Measurements from ENCODE around the gene LIN52. TPM values are rescaled to one million over a fixed set of nuclear protein-coding genes. Genes with fewer than 3 reads are reported as not detected.

Gene LIN52
- total and polyA plus RNA-seq, 9 of the 15 experiments (the other 6 are each of a cell fraction or from before 2014, with no cell fraction given), result 4.6 to 11.8 (median 9.2) TPM

GRCh38 chr14:74084277-74085046 is at the start of gene LIN52, which contains the start of gene ALDH6A1 (continued):
- TF ChIP-seq FOS (IDR thresholded peaks at IDR 0.05; ENCODE audit: extremely low read depth, insufficient read length), result peak; percentile 87
- peak; percentile 53 for TF ChIP-seq HMGN3 (IDR thresholded peaks at IDR 0.05; ENCODE audit: borderline replicate concordance, extremely low read depth, insufficient read length, low read depth, low read length)
- TF ChIP-seq TBP (optimal IDR thresholded peaks at IDR 0.05; ENCODE audit: low read depth, low read length), result peak; percentile 71
- peak; percentile 71 for TF ChIP-seq CREB1 (IDR thresholded peaks at IDR 0.05)
- TF ChIP-seq CREB1 (CRISPR knock-in tag; IDR thresholded peaks at IDR 0.05), result peak; percentile 72
- TF ChIP-seq TOE1 (IDR thresholded peaks at IDR 0.05; ENCODE audit: borderline replicate concordance), result peak; percentile 100
- no peak for TF ChIP-seq TOE1 (CRISPR knock-in tag; IDR thresholded peaks at IDR 0.05; ENCODE audit: borderline replicate concordance, low read depth)
- TF ChIP-seq ASH1L (IDR thresholded peaks at IDR 0.05; ENCODE audit: borderline replicate concordance, low read depth, partially characterized antibody), result peak; percentile 81
- peak; percentile 78 for TF ChIP-seq ZFX (CRISPR knock-in tag; IDR thresholded peaks at IDR 0.05)
- TF ChIP-seq CCNT2 (IDR thresholded peaks at IDR 0.05; ENCODE audit: borderline replicate concordance, extremely low read depth, insufficient read length, low read depth, low read length), result peak; percentile 40
- TF ChIP-seq RAD51 (IDR thresholded peaks at IDR 0.05; ENCODE audit: borderline replicate concordance, low read depth), result peak; percentile 99
- peak; percentile 25; the same call in 1 of the 2 replicates for TF ChIP-seq MAX (CRISPR knock-in tag; IDR thresholded peaks at IDR 0.05)
- no peak for TF ChIP-seq NCOR1 (IDR thresholded peaks at IDR 0.05)
- peak; percentile 94 for TF ChIP-seq SIN3B (IDR thresholded peaks at IDR 0.05; ENCODE audit: low read depth)
- TF ChIP-seq E2F8 (IDR thresholded peaks at IDR 0.05; ENCODE audit: low read depth, partially characterized antibody), result peak; percentile 97
- TF ChIP-seq KLF16 (IDR thresholded peaks at IDR 0.05), result peak; percentile 33; the same call in 1 of the 2 replicates
- TF ChIP-seq CTCFL (IDR thresholded peaks at IDR 0.05; ENCODE audit: borderline replicate concordance, insufficient read depth, low read depth, low read length, poor library complexity, severe bottlenecking), result no peak
- no peak for TF ChIP-seq L3MBTL2 (IDR thresholded peaks at IDR 0.05)
- no peak for TF ChIP-seq ZNF764 (CRISPR knock-in tag; IDR thresholded peaks at IDR 0.05; ENCODE audit: low read depth)
- TF ChIP-seq E2F3 (CRISPR knock-in tag; IDR thresholded peaks at IDR 0.05), result peak; percentile 89
- no peak for TF ChIP-seq NR0B1 (IDR thresholded peaks at IDR 0.05; ENCODE audit: partially characterized antibody)
